Esophagus muscularis mucosa (tissue), 4 donors: ENCODE data around the gene OR51V1. TPM values are rescaled to one million over a fixed set of nuclear protein-coding genes. Genes with fewer than 3 reads are reported as not detected.

Experiments used
- DNase-seq: peaks from one replicate; pipeline ENCODE4 v3.0.0-alpha.2; 2017; ENCODE audit errors: extremely low spot score
- H3K27ac ChIP-seq, 4 donors: fragments of 200-600 bp; sonication (generic); replicated peaks in 1 of 4; 1 replicate in 3 of 4; 2 replicates in 1 of 4; pipeline ENCODE4 v1.5.1; 2016 to 2019; ENCODE audit warnings: mild to moderate bottlenecking in 1 of 4
- H3K27me3 ChIP-seq, 4 donors: fragments of 200-600 bp; sonication (generic); one replicate each; pipeline versions ENCODE4 v1.5.1 to v1.6.0; 2016 to 2019
- H3K36me3 ChIP-seq, 4 donors: fragments of 200-600 bp; sonication (generic); one replicate each; pipeline ENCODE4 v1.5.1; 2016 to 2019
- H3K4me1 ChIP-seq, 4 donors: fragments of 200-600 bp; sonication (generic); one replicate each; pipeline ENCODE4 v1.5.1; 2016 to 2019
- H3K4me3 ChIP-seq, 4 donors: fragments of 200-600 bp; sonication (generic); 1 replicate in 2 of 4; 2 replicates in 2 of 4; pipeline ENCODE4 v1.5.1; 2016 to 2019; ENCODE audit warnings: mild to moderate bottlenecking in 4 of 4, moderate library complexity in 1 of 4
- H3K9me3 ChIP-seq, 4 donors: fragments of 200-600 bp; sonication (generic); 1 replicate in 3 of 4; 2 replicates in 1 of 4; pipeline ENCODE4 v1.5.1; 2016 to 2019
- EP300 ChIP-seq: sonication (generic); formaldehyde crosslinking; IDR thresholded peaks from one replicate; pipeline ENCODE4 v1.6.1; 2017; ENCODE audit warnings: antibody characterized with exemption
- POLR2A ChIP-seq: fragments of 450-650 bp; IDR thresholded peaks from one replicate; pipeline ENCODE4 v1.6.1; 2017; ENCODE audit warnings: antibody characterized with exemption, moderate library complexity, mild to moderate bottlenecking, low read depth
- POLR2AphosphoS5 ChIP-seq, 2 donors: sonication (generic); formaldehyde crosslinking; IDR thresholded peaks; one replicate each; pipeline ENCODE4 v1.6.1; 2017; ENCODE audit warnings: antibody characterized with exemption in 2 of 2
- WGBS: methylation state at CpG from one replicate; pipeline ENCODE4 v1.1.5; 2018; 5-methylcytosine and 5-hydroxymethylcytosine counted together
- intact Hi-C: fragments of 100-400 bp; cut with DNase I; formaldehyde crosslinking; loops from one replicate; pipeline ENCODE4 v1.15.1; 2023
- total RNA-seq, 4 donors: library from RNA; depleted of rRNA; stranded (reverse); fragments of >200 nt; gene quantifications; one replicate each; pipeline versions ENCODE4 v1.1.0 to v1.2.1, GENCODE V29; 2016
- TF ChIP-seq, protein P1 (sequence below), 3 experiments: fragments of 200-600 bp in 2 of 3; fragments of 450-650 bp in 1 of 3; sonication (generic) in 2 of 3; IDR thresholded peaks; one replicate each; pipeline ENCODE4 v1.5.1; 2017 to 2019; ENCODE audit warnings: antibody characterized with exemption in 3 of 3, mild to moderate bottlenecking in 2 of 3, moderate library complexity in 1 of 3

The OR51V1 gene
- total RNA-seq, 4 donors from 2014 or later: not detected

DNA sequence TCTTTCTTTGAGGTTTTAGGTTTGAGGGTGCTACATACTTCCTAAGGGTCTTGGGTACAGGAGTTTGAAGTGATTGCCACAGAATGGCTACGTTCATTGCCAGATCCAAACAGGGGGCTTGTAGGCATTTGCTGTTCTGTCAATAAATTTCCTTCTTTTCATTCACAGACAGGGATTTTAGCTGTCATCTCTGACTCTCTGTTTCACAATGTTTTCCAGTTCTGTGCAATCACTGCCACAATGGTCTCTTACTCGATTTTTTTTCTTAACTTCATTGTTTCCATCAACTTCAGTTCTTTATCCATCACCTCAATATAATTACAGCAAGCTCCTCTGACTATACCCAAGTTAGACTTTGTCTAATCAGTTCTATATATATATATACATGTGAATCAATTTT is 40.0 kb upstream of the OR51V1 start:
- intact Hi-C loops: no loop called here
- H3K4me3 ChIP-seq: no peak overlapping the region
- TF ChIP-seq EP300 (no peak), POLR2AphosphoS5 (IDR thresholded peaks at IDR 0.05) (no peak)
- TF ChIP-seq, protein P1, sequence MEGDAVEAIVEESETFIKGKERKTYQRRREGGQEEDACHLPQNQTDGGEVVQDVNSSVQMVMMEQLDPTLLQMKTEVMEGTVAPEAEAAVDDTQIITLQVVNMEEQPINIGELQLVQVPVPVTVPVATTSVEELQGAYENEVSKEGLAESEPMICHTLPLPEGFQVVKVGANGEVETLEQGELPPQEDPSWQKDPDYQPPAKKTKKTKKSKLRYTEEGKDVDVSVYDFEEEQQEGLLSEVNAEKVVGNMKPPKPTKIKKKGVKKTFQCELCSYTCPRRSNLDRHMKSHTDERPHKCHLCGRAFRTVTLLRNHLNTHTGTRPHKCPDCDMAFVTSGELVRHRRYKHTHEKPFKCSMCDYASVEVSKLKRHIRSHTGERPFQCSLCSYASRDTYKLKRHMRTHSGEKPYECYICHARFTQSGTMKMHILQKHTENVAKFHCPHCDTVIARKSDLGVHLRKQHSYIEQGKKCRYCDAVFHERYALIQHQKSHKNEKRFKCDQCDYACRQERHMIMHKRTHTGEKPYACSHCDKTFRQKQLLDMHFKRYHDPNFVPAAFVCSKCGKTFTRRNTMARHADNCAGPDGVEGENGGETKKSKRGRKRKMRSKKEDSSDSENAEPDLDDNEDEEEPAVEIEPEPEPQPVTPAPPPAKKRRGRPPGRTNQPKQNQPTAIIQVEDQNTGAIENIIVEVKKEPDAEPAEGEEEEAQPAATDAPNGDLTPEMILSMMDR (IDR thresholded peaks at IDR 0.05): no peak
- no peaks in the 10 kb centered on the region for H3K27me3 ChIP-seq
- H3K36me3 ChIP-seq: no peaks in the 10 kb centered on the region
- 77% methylated on average over 2 of the region's 2 CpGs for WGBS
- DNase-seq: no peak
- no peak overlapping the region for H3K27ac ChIP-seq
- H3K4me1 ChIP-seq: no peaks in the 10 kb centered on the region
- H3K9me3 ChIP-seq: no peaks in the 10 kb centered on the region

DNA sequence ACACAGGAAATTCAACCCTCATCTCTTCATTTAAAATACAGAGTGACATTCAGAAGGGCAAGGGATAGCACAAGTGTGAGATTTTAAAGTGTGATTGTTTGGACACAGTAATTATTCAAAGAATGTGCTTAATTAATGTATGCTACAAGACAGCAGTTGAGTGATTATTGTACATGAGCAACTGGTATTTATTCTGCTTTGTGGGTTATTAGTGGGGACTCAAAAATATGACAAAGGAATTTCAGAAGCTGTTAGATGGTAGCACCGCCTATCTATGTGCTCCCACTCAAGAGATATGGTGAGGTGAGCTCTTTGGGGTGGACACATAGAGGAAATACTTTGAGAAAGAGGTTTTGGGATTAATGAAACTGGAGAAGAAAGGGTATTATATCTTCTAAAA is 39.6 kb upstream of the OR51V1 start:
- Histone ChIP-seq H3K27ac (no peak overlapping the region), H3K9me3 (no peaks in the 10 kb centered on the region), H3K4me1 (no peaks in the 10 kb centered on the region), H3K36me3 (no peaks in the 10 kb centered on the region), H3K27me3 (no peaks in the 10 kb centered on the region), H3K4me3 (no peak overlapping the region)
- TF ChIP-seq EP300 (no peak), POLR2A (no peak), POLR2AphosphoS5 (IDR thresholded peaks at IDR 0.05) (no peak)
- TF ChIP-seq, protein P1 (IDR thresholded peaks at IDR 0.05): no peak
- intact Hi-C loops: no loop called here
- 82% methylated on average over 1 of the region's 1 CpG for WGBS
- DNase-seq: no peak

DNA sequence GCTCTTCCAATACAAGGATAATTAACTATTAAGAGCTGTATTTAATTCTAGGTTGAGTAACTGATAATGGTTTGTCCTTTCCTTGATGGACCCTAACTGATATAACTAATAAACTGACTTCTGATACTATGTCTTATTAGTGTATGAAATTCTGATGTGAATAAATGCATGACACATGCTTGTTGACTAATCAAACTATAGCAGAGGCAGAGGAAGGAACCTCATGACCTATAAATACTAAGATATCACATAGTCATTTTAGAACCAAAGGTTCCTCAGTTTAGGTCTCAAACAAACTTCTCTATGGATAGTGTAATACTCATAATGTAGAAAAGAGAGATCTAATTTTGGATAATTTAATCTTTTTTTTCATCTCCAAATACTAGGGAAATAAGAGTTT is 38.6 kb upstream of the OR51V1 start:
- Histone ChIP-seq H3K27ac (no peak overlapping the region), H3K4me3 (no peak overlapping the region), H3K9me3 (no peaks in the 10 kb centered on the region), H3K4me1 (no peaks in the 10 kb centered on the region), H3K36me3 (no peaks in the 10 kb centered on the region), H3K27me3 (no peaks in the 10 kb centered on the region)
- intact Hi-C loops: no loop called here
- TF ChIP-seq, protein P1 (IDR thresholded peaks at IDR 0.05): no peak
- TF ChIP-seq POLR2AphosphoS5 (IDR thresholded peaks at IDR 0.05) (no peak), POLR2A (no peak), EP300 (no peak)
- no peak for DNase-seq

DNA sequence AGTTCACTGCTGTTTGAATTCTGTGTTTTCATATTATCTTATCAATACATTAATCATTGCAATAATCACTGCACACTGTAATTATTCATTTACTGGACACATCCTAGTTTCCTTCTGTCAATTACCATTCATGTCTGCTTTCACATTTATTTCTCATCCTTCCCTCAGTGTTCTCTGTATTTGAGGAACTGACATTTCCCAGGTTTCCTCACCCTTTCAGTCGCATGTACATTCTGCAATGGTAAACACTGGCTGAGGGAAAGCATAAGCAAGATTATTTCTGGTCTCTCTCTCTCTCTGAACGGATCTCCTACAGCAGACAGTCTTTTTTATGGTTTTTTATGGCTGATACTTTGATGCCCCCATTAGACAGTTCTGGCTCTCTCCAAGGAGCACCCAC is 38.0 kb upstream of the OR51V1 start:
- Histone ChIP-seq H3K9me3 (no peaks in the 10 kb centered on the region), H3K4me3 (no peak overlapping the region), H3K27ac (no peak overlapping the region), H3K27me3 (no peaks in the 10 kb centered on the region), H3K36me3 (no peaks in the 10 kb centered on the region), H3K4me1 (no peaks in the 10 kb centered on the region)
- 52% methylated on average over 2 of the region's 2 CpGs for WGBS
- intact Hi-C loops: no loop called here
- DNase-seq: no peak
- TF ChIP-seq, protein P1 (IDR thresholded peaks at IDR 0.05): no peak
- TF ChIP-seq EP300 (no peak), POLR2AphosphoS5 (IDR thresholded peaks at IDR 0.05) (no peak), POLR2A (no peak)

DNA sequence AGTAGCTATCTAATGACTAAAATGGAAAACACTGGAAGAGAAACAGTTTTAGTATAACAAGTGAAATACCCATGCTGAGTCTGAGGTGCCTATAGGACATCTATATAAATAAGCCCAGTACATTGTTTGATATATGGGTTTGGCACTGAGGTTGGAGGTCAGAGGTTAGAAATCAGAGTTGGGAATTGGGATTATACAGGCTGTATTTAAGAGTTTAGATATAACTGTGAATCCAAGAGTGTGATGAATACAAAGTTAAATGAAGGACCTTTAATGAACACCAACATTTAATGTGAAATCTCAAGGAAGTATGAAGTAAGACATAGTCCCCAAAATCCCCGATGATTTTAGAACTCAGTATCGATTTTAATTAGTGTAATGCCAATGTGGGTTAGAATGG is 36.9 kb upstream of the OR51V1 start:
- DNase-seq: no peak
- Histone ChIP-seq H3K4me1 (no peaks in the 10 kb centered on the region), H3K4me3 (no peak overlapping the region), H3K9me3 (no peaks in the 10 kb centered on the region), H3K36me3 (no peaks in the 10 kb centered on the region), H3K27me3 (no peaks in the 10 kb centered on the region), H3K27ac (no peak overlapping the region)
- intact Hi-C loops: no loop called here
- WGBS: 77% methylated on average over 1 of the region's 2 CpGs
- TF ChIP-seq, protein P1 (IDR thresholded peaks at IDR 0.05): no peak
- TF ChIP-seq EP300: no peak
- TF ChIP-seq POLR2AphosphoS5 (IDR thresholded peaks at IDR 0.05): no peak
- no peak for TF ChIP-seq POLR2A
